Fibroblast of pulmonary artery (primary cell): ENCODE data around the gene TADA2A.

Source experiments
- DNase-seq: peaks from one replicate; pipeline ENCODE4 v3.0.0-alpha.2; 2010; ENCODE audit warnings: low read depth
- H3K4me3 ChIP-seq: replicated peaks from 2 replicates; pipeline ENCODE4 v1.5.1; 2011; ENCODE audit warnings: low read depth, mild to moderate bottlenecking, control low read depth, low read length, moderate library complexity
- TF ChIP-seq, protein P1 (sequence below): IDR thresholded peaks from 2 replicates; pipeline ENCODE4 v1.5.1; 2011; ENCODE audit warnings: mild to moderate bottlenecking, control low read depth, low read length, inconsistent platforms; ENCODE audit errors: missing control alignments

The TADA2A gene

DNA sequence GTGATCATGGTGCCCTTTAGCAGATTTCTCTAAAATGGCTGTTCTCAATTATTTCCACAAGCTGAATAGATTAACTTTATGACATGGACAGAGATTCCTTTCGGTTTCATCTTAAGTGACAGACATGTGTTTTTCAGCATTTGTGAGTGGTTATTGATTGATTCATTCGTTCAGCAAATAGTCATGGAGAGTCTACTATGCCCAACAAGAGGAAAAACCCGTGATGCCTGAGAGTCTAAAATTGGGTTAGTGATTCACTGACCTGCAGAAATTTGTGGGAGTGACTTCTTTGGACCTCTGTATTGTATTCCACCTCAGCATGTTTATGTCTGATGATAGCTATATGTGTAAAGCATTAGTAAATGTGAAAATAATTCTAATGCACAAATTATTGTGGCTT is 55.0 kb downstream of the TADA2A start:
- DNase-seq: no peak
- no peak overlapping the region for H3K4me3 ChIP-seq
- TF ChIP-seq, protein P1, sequence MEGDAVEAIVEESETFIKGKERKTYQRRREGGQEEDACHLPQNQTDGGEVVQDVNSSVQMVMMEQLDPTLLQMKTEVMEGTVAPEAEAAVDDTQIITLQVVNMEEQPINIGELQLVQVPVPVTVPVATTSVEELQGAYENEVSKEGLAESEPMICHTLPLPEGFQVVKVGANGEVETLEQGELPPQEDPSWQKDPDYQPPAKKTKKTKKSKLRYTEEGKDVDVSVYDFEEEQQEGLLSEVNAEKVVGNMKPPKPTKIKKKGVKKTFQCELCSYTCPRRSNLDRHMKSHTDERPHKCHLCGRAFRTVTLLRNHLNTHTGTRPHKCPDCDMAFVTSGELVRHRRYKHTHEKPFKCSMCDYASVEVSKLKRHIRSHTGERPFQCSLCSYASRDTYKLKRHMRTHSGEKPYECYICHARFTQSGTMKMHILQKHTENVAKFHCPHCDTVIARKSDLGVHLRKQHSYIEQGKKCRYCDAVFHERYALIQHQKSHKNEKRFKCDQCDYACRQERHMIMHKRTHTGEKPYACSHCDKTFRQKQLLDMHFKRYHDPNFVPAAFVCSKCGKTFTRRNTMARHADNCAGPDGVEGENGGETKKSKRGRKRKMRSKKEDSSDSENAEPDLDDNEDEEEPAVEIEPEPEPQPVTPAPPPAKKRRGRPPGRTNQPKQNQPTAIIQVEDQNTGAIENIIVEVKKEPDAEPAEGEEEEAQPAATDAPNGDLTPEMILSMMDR: no peak

DNA sequence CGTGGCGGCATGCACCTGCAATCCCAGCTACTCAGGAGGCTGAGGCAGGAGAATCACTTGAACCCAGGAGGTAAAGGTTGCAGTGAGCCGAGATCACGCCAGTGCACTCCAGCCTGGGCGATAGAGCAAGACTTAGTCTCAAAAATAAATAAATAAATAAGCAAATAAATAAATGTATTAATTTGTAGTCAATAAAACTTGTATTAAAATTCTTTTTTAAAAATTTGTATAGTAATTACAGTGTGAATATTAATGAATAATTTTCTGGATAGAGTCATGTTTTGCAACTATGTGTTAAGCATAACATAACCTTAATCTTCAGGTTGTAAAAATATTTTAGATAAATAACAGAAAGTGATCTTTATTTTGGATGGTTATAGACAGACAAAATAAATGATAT is 55.8 kb downstream of the TADA2A start:
- no peak overlapping the region for H3K4me3 ChIP-seq
- DNase-seq: no peak
- TF ChIP-seq, protein P1: no peak

DNA sequence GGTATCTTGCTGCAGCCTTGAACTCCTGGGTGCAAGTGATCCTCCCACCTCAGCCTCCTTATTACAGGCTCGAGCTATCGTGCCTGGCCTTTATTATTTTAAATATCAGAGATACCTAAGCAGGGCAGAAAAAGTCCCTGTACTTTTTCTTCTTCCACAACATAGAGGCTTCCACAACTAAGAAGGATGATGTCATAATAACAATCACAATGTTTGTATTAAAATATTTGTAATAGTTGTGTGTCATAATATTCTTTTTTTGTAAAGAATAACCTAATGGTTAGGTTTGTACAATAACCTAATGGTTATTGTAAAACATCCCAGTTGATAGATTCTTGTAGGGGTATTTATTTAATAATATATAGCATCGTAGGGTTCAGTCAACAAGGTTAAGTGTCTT is 56.4 kb downstream of the TADA2A start:
- DNase-seq: no peak
- TF ChIP-seq, protein P1: no peak
- H3K4me3 ChIP-seq: no peak overlapping the region

DNA sequence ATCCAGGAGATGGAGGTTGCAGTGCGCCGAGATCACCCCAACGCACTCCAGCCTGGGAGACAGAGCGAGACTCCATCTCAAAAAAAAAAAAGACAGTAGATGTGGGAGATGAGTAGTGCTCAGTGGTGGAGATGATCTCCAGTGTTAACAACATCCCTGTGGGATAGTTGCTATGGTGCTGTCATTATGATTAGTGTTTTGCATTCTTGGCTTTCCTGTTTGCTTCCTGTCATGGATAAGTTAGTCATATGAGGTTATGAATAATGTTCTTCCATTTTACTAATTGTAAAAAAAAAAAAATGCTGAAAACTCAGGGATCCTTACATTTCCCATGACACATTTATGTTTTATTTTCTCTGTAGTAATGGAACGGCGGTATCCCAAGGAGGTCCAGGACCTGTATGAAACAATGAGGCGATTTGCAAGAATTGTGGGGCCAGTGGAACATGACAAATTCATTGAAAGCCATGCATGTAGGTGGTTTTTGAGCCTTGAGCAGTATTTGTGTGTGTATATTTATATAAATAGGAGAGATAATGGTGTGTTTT is 58.5 kb downstream of the TADA2A start:
- no peak overlapping the region for H3K4me3 ChIP-seq
- peak; percentile 84 for DNase-seq
- TF ChIP-seq, protein P1: no peak

DNA sequence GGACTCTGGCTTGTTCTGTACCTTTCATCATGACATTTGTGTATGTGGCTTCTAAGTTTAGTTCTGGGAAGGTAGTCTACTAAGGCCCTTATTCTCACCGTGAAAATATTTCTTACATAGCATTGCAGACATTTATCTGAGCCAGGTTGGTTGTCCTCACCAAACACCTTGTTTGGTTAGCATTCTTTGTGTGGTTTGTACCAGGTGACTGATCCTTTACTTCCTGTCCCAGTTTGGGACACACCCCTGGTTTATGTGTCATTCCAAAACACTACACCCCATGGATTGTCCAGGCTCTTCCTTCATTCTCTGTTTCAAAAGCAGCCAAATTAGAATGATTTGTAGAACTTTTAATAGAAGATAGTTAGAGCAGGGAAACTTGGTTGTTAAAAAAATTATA is 59.8 kb downstream of the TADA2A start:
- no peak overlapping the region for H3K4me3 ChIP-seq
- no peak for DNase-seq
- TF ChIP-seq, protein P1: no peak

DNA sequence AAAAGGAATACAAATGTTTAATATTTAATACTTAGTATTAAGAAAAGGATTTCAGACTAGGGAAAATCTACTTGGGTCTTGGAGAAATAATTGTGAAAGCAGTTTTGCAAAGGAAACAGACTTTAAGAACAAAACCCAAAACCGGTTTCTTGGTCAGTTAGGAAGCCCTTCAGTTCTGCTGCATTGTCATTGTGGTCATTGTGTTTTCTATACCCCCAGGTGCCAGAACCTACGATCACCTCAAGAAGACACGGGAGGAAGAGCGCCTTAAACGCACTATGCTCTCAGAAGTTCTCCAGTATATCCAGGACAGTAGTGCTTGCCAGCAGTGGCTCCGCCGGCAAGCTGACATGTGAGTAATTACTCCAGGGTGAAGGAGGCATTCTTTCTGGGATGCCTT is 63.5 kb downstream of the TADA2A start:
- no peak for DNase-seq
- TF ChIP-seq, protein P1: no peak

DNA sequence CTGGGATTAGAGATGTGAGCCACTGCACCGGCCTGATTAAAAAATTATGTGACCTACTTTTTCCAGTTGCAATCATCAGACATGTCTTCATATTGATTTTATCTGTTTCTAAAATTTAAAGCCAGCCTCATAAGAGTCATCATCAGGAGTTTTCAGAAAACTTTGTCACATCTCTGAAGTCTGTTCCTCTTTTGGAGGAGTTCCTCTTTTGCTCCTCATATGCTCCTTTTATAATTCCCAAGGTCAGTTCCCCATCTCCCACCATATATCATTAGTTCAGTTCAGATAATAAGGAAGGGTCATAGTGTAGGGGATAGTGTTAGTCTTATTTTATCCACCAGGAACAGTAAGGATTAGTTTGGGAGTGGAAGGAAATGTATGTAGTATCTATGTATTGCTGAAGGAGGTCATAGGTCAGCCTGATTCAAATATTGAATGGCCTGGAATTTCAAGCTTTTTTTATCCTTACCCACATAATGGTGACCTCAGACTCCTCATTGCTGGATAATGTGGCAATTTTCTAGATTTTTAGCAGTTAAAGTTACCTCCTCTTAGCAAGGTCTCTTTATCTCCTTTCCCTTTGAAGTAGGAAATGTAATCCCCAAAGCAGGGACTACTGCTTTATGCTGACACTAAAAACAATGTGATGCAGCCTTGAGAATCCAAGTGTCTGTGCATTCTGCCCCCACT is 69.2 kb downstream of the TADA2A start:
- no peak overlapping the region for H3K4me3 ChIP-seq
- DNase-seq: no peak
- TF ChIP-seq, protein P1: no peak

More for the DNA sequence above, 63.5 kb downstream of the TADA2A start:
- H3K4me3 ChIP-seq: no peak overlapping the region
